22Rv1 (cell line): ENCODE measurements around the gene LSAMP.

ENCODE experiments used
- H3K27ac ChIP-seq: fragments of 450-650 bp; 2 replicates; pipeline ENCODE4 v1.5.1; 2017
- ZFX ChIP-seq: fragments of 450-650 bp; IDR thresholded peaks from 2 replicates; pipeline ENCODE4 v1.6.1; 2017; ENCODE audit warnings: antibody characterized with exemption, borderline replicate concordance
- TF ChIP-seq, protein P1 (sequence below): fragments of 450-650 bp; IDR thresholded peaks from 2 replicates; pipeline ENCODE4 v1.5.1; 2017; ENCODE audit warnings: mild to moderate bottlenecking

LSAMP gene

GRCh38 chr3:115862099-115862498 lies 583.2 kb downstream of the LSAMP start:
- TF ChIP-seq, protein P1, sequence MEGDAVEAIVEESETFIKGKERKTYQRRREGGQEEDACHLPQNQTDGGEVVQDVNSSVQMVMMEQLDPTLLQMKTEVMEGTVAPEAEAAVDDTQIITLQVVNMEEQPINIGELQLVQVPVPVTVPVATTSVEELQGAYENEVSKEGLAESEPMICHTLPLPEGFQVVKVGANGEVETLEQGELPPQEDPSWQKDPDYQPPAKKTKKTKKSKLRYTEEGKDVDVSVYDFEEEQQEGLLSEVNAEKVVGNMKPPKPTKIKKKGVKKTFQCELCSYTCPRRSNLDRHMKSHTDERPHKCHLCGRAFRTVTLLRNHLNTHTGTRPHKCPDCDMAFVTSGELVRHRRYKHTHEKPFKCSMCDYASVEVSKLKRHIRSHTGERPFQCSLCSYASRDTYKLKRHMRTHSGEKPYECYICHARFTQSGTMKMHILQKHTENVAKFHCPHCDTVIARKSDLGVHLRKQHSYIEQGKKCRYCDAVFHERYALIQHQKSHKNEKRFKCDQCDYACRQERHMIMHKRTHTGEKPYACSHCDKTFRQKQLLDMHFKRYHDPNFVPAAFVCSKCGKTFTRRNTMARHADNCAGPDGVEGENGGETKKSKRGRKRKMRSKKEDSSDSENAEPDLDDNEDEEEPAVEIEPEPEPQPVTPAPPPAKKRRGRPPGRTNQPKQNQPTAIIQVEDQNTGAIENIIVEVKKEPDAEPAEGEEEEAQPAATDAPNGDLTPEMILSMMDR = no peak
- TF ChIP-seq ZFX = no peak

DNA sequence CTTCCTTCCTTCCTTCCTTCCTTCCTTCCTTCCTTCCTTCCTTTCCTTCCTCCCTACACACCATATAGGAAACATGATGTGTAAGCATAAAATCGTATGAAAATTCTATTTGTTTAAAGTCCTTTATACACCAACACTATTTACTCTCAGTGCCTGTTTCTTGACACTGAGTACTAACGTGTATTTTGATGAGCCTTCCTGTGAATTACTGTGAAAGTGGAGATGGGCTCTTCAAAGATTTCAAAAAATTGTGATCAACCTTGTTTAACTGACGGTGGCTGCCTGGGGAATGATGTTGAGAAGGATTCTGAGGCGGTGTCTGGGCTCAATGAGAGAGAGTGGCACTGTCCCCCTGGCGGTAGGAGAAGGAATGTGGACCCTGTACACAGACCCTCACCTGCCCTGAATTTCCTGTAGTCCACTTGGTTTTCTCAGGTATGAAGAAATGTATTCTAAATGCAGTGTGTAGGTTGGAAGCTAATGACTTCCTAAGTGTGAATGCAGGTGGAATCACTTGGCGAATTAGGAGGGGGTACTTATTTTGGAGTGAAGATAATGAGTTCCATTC lies 584.0 kb downstream of the LSAMP start:
- TF ChIP-seq, protein P1 = no peak
- TF ChIP-seq ZFX = no peak
- H3K27ac ChIP-seq = no peak overlapping the region

More at GRCh38 chr3:115862099-115862498, 583.2 kb downstream of the LSAMP start:
- H3K27ac ChIP-seq = no peak overlapping the region

DNA sequence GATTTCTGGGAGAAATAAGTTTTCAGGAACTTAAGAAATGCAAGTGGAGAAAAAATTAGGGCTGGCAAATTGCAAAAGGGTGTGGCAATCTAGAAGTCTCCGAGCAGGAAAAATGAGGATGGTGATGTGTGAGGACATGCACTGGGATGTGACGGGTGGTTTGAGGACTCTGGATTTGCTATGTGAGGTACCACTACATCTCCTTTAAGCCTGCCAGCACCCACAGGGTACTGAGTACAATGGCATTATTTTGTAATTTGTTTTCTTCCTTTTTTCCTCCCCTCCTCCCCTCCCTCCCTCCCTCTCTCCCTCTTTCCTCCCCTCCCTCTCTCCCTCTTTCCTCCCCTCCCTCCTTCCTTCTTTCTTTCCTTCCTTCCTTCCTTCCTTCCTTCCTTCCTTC lies 584.5 kb downstream of the LSAMP start:
- no peak overlapping the region for H3K27ac ChIP-seq

GRCh38 chr3:115859002-115859807 lies 586.1 kb downstream of the LSAMP start:
- TF ChIP-seq ZFX = no peak
- TF ChIP-seq, protein P1 = no peak
- no peak overlapping the region for H3K27ac ChIP-seq

More for the DNA sequence above, 584.5 kb downstream of the LSAMP start:
- TF ChIP-seq ZFX = no peak
- TF ChIP-seq, protein P1 = no peak

DNA sequence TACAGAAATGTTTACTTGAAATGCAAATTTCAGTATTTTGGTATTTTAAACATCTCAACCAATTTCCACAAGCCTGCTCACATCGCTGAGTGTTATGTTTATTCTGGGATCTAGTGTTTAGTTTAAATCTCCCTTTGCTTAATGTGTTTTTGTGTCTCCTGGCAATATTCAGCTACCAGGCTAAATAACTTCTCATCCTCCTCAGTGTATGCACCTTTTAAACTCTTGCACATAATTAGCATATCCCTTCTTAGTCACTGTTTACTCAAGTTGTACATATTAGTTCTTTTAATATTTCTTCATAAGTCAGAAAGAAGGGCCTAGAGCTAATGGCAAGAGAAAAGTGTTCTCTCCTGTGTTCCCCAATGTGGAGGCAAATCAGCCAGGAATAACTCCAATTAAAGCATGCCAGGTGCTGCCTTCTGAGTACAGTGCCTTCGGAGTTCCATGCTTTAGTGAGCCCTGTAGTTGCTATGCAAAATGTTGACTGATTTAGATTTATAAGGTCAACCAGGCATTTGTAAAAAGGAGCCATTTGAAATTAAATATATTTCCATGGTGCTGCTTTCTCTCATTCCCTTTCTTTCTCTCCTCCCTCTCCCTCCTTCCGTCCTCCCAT lies 587.7 kb downstream of the LSAMP start:
- TF ChIP-seq, protein P1 = no peak
- no peak for TF ChIP-seq ZFX

GRCh38 chr3:115855911-115856310 lies 589.4 kb downstream of the LSAMP start:
- H3K27ac ChIP-seq = no peak overlapping the region
- TF ChIP-seq, protein P1 = no peak
- TF ChIP-seq ZFX = no peak

More for the DNA sequence above, 587.7 kb downstream of the LSAMP start:
- no peak overlapping the region for H3K27ac ChIP-seq

GRCh38 chr3:115853104-115853503 lies 592.2 kb downstream of the LSAMP start:
- TF ChIP-seq, protein P1 = no peak
- no peak for TF ChIP-seq ZFX
- H3K27ac ChIP-seq = no peak overlapping the region
